NCI-H2227 treated with DMSO at 0.1 percent for 48 hours (cell line): ENCODE measurements around the gene CD44.

Source experiments
- DNase-seq: peaks from one replicate; lab custom pipeline; 2025; lab: John Stamatoyannopoulos, UW

The CD44 gene

DNA sequence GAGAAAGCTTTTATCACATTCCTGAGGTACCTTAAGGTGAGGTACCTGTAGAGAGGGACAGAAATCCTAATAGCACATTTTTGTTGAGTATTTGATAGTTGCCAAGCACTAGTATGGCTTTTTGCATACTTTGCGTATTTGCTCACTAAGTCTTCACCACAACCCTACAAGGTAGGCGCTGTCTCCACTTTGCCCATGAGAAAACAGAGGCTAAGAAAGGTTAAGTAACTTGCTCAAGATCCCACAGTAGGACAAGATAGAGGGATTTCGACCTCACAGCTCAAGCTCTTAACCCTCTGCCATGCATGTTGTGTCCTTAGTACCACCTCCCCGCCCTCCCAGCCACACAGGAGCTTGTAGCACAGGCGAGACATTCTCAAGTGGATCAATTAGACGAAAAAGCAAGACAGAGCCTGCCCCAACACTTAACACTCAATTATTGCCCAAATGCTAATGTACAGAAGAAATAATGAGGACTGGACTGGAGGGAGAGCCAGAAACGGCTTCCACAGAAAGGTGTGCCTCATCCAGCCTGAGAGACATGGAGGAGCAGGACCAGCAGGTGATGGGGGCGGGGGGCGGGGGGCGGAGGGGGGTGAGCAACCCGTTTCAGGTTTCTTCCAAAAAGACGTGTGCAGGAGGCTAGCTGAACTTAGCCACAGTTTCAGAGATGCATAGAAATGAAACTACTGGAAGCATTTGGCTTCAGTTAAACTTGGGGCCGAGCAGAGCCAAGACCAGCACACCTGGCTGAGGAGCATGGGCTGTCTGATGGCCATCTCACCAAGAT, 26.7 kb upstream of the CD44 start:
- DNase-seq, result peak; percentile 12

- DNase-seq, result no peak
These were observed 26.2 kb upstream of the CD44 start for GRCh38 chr11:35112846-35113105.

- no peak for DNase-seq
These were observed 23.9 kb upstream of the CD44 start for GRCh38 chr11:35114906-35115687.

- no peak for DNase-seq
These were observed 23.3 kb upstream of the CD44 start for GRCh38 chr11:35115688-35116030.

- DNase-seq, result no peak
These were observed 22.7 kb upstream of the CD44 start for GRCh38 chr11:35116245-35116644.

- no peak for DNase-seq
These were observed 22.0 kb upstream of the CD44 start for GRCh38 chr11:35116762-35117640.

GRCh38 chr11:35118906-35119305, 20.1 kb upstream of the CD44 start:
- DNase-seq, result no peak

- no peak for DNase-seq
These were observed 17.6 kb upstream of the CD44 start for GRCh38 chr11:35121326-35121865.

DNA sequence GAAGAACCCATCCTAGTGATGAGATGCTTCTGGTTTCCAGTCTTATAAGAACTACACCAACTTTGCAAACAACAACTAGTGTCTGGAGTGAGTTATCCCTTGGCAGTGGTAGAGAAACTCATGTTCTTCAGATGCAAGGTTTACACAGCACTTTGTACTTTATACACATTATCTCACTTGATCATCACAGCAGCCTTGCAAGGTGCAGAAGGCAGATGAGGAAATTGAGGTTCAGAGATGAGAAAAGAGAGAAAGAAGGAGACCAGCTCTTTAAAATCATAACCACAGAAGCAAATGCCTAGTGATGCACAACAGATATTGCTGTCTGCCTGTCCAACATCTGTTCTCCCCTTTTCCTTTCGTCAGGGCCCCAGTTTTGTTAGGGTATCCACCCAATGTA, 16.7 kb upstream of the CD44 start:
- no peak for DNase-seq

GRCh38 chr11:35126000-35126878, 12.7 kb upstream of the CD44 start:
- DNase-seq, result no peak

DNA sequence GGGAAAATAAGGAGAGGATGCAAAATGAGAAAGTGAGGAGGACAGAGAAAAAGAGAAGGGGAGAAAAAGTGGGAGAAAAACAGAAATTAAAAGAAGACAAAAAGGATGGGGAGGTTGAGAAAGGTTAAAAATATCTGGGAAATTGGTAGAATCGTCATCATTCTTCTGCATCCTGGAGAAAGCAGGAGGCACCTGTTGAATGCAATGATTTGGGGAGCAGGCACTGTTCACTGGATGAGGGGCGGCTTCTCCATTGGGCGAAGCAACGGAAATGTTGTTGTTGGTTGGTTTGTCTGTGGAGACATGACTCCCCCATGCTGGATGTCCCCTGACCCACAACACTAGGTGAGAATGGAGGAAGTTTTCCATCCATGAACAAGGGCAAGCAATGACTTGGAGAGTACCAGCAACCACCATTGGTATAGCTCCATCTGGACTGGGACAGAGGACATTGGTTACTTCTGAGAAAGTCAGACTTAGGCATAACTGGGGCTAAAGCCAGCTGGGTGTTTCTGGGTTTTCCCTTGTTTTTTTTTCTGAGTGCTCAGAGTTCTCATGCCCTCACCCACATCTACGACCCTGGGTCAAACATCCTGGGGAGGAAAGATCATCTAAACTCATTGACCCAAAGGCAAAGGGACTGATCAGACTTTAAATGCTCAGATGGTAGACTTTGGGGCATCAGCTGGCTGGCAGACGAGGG, 11.9 kb upstream of the CD44 start:
- no peak for DNase-seq

- DNase-seq, result no peak
These were observed 11.4 kb upstream of the CD44 start for GRCh38 chr11:35127619-35128018.

GRCh38 chr11:35131094-35131493, 7.9 kb upstream of the CD44 start:
- no peak for DNase-seq

DNA sequence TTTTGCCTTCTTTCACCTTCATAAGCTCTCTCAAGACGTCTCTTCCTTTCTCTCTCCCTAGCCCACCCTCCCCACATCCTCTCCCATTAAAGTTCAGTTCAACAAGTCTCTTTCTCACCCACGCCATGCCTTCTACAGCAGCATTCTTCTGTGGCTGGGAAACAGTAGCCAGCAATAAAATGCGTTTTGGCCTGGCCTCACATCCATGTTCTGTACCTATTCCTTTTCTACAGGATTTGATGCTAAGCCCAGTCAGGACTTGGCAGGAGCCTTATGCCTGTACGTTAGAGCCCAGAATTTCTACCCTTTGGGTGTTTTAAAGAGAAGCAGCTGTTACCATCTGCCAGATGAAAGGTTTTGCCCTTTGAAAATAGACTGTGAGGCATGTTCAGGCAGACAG, 7.1 kb upstream of the CD44 start:
- no peak for DNase-seq

DNA sequence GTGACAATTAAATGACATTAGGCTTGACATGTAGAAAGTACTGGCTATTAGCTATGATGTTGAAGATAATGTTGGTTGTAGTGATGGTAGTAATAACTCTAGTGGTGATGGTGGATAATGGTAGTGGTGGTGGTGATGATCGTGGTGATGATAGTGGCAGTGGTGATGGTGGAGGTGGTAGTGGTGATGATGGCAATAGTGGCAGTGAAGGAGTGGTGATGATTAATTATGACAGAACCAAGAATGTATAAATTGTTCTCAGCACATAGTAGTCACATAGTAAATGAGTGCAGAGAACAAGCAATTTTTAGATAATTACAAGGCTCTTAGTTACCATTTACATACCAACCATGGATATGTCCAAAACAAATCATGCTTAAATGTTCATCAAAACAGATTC, 5.3 kb upstream of the CD44 start:
- DNase-seq, result no peak

DNA sequence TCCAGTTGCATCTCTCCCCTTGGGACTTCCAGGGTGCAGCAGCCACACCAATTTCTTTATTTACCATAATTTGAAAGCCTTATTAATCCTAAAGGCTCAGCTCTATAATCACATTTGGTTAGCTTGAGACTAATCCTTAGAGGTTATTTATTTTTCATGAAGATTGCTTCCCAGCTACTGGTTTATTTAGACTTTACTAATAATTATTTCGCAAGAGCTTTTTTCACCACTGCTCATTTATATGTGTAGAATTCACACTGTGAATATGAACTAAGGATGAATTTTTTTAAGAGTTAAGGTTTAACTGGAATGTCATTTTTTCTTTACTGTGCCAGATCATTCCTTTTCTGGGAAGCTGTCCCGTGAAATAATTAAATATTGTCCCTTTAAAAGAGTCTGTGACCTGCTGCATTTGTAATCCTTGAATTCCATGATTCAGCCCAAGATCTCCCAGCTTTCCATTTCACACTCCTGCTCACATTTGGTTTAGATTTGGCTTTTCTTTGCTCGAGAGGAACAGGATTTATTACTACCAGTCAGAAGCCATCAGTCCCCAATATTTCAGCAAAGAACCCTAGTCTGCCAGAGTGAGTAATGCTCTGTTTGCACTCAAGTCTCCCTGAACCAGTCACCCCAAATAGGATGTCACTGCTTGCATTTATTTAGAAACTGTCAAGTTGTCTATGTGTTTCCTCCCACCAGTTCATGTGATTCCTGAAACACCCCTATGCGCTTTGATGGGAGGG, 4.4 kb upstream of the CD44 start:
- no peak for DNase-seq

GRCh38 chr11:35135222-35135621, 3.7 kb upstream of the CD44 start:
- DNase-seq, result no peak

- no peak for DNase-seq
These were observed 2.7 kb upstream of the CD44 start for GRCh38 chr11:35136311-35136710.

GRCh38 chr11:35138058-35138457, 913 bp upstream of the CD44 start:
- DNase-seq, result no peak

DNA sequence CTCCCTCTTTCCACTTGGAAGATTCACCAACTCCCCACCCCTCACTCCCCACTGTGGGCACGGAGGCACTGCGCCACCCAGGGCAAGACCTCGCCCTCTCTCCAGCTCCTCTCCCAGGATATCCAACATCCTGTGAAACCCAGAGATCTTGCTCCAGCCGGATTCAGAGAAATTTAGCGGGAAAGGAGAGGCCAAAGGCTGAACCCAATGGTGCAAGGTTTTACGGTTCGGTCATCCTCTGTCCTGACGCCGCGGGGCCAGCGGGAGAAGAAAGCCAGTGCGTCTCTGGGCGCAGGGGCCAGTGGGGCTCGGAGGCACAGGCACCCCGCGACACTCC, 397 bp upstream of the CD44 start:
- DNase-seq, result no peak
